Left lobe of liver (tissue), 2 donors: ENCODE results near the gene ATP5PO. TPM values are rescaled to one million over a fixed set of nuclear protein-coding genes. Genes with fewer than 3 reads are reported as not detected.
"Not testable (repeated sequence)": the region's sequence is repeated elsewhere in the genome, so short reads cannot be mapped to it uniquely, and the experiment has no call there.

Experiments used
- ATAC-seq: fragments of 200-7000 bp; cut with Tn5 transposase; one replicate; pipeline ENCODE4 v1.9.1; 2020; ENCODE audit warnings: mild to moderate bottlenecking, moderate library complexity
- DNase-seq: peaks from one replicate; pipeline ENCODE4 v3.0.0-alpha.2; 2020; ENCODE audit warnings: low spot score
- total RNA-seq: library from RNA; stranded (reverse); gene quantifications from one replicate; pipeline ENCODE4 v1.2.1, GENCODE V29; 2021
- donor health status: DM: no; HTN: no; CAD: no; lungs with moderate emphysema.
- donor health status: DM: no; HTN: yes; CAD: no.

Gene ATP5PO
- total RNA-seq, 1 donor from 2014 or later = 86.8 TPM

- no peak for DNase-seq
- no peak for ATAC-seq
Observed at GRCh38 chr21:33942426-33942825, 26.8 kb upstream of the ATP5PO start.

- DNase-seq = no peak
- no peak for ATAC-seq
Observed at GRCh38 chr21:33940881-33941245, 25.3 kb upstream of the ATP5PO start.

GRCh38 chr21:33940164-33940880 lies 24.7 kb upstream of the ATP5PO start:
- DNase-seq (no peak), ATAC-seq (no peak)

GRCh38 chr21:33939226-33939625 lies 23.6 kb upstream of the ATP5PO start:
- no peak for DNase-seq
- no peak for ATAC-seq

- no peak for ATAC-seq
- no peak for DNase-seq
Observed at GRCh38 chr21:33938381-33938780, 22.8 kb upstream of the ATP5PO start.

- no peak for ATAC-seq
- no peak for DNase-seq
Observed at GRCh38 chr21:33937931-33938339, 22.3 kb upstream of the ATP5PO start.

- ATAC-seq (no peak), DNase-seq (no peak)
Observed at GRCh38 chr21:33937146-33937545, 21.5 kb upstream of the ATP5PO start.

- no peak for ATAC-seq
- no peak for DNase-seq
Observed at GRCh38 chr21:33936301-33937038, 20.9 kb upstream of the ATP5PO start.

- DNase-seq (no peak), ATAC-seq (no peak)
Observed at GRCh38 chr21:33932731-33933130, 17.1 kb upstream of the ATP5PO start.

- ATAC-seq (peak; percentile 87), DNase-seq (no peak)
Observed at GRCh38 chr21:33931799-33932390, 16.3 kb upstream of the ATP5PO start.

- peak; percentile 79 for ATAC-seq
- not testable (repeated sequence) for DNase-seq
Observed at GRCh38 chr21:33931052-33931798, 15.6 kb upstream of the ATP5PO start.

- DNase-seq, ATAC-seq: not testable (repeated sequence)
Observed at GRCh38 chr21:33926248-33926647, 10.6 kb upstream of the ATP5PO start.

- peak; percentile 27 for ATAC-seq
- no peak for DNase-seq
Observed at GRCh38 chr21:33924766-33925100, 9.1 kb upstream of the ATP5PO start.

- DNase-seq (peak; percentile 91), ATAC-seq (peak; percentile 99)
Observed at GRCh38 chr21:33924079-33924765, 8.6 kb upstream of the ATP5PO start.

- DNase-seq (no peak), ATAC-seq (peak; percentile 5)
Observed at GRCh38 chr21:33917421-33917820, 1.8 kb upstream of the ATP5PO start.

GRCh38 chr21:33916200-33916567 lies 580 bp upstream of the ATP5PO start:
- DNase-seq = no peak
- no peak for ATAC-seq

- no peak for DNase-seq
- ATAC-seq = no peak
Observed at GRCh38 chr21:33914188-33914587, 1.4 kb downstream of the ATP5PO start.

GRCh38 chr21:33909756-33910155 lies 5.8 kb downstream of the ATP5PO start:
- ATAC-seq (no peak), DNase-seq (no peak)

GRCh38 chr21:33908760-33909159 lies 6.8 kb downstream of the ATP5PO start:
- DNase-seq = no peak

GRCh38 chr21:33904041-33904440 lies 11.6 kb downstream of the ATP5PO start:
- no peak for DNase-seq
- ATAC-seq = no peak

More at GRCh38 chr21:33908760-33909159, 6.8 kb downstream of the ATP5PO start:
- no peak for ATAC-seq

GRCh38 chr21:33902349-33902748 lies 13.3 kb downstream of the ATP5PO start:
- ATAC-seq (peak; percentile 62), DNase-seq (no peak)
